T47D (cell line): ENCODE measurements around the gene MESD.
A peak's percentile ranks its signal among the peaks of the same experiment; 100 is the strongest.

ENCODE experiments used
- DNase-seq, 2 experiments: peaks; one replicate each; pipeline versions ENCODE4 v3.0.0 to v3.0.0-alpha.2; 2011 to 2012; ENCODE audit warnings: low read depth in 1 of 2, low spot score in 1 of 2
- JUND ChIP-seq: IDR thresholded peaks from 2 replicates; pipeline ENCODE4 v1.6.1; 2012; ENCODE audit warnings: low read depth
- in situ Hi-C: cut with HindIII; loops from 2 replicates; pipeline ENCODE4 v1.10.0; 2016; ENCODE audit warnings: low sequenced_read_pairs, low pct_unique_long_range_greater_than_20kb

The MESD gene

GRCh38 chr15:80989518-80990478 lies at the start of gene MESD:
Gene MESD, minus strand, starts transcription at chr15:80989819. Its CDS starts 28 bp downstream, at chr15:80989791.
- peak; percentile 84 to 95 for DNase-seq
- in situ Hi-C loops, result no loop called here
- TF ChIP-seq JUND, result no peak

DNA sequence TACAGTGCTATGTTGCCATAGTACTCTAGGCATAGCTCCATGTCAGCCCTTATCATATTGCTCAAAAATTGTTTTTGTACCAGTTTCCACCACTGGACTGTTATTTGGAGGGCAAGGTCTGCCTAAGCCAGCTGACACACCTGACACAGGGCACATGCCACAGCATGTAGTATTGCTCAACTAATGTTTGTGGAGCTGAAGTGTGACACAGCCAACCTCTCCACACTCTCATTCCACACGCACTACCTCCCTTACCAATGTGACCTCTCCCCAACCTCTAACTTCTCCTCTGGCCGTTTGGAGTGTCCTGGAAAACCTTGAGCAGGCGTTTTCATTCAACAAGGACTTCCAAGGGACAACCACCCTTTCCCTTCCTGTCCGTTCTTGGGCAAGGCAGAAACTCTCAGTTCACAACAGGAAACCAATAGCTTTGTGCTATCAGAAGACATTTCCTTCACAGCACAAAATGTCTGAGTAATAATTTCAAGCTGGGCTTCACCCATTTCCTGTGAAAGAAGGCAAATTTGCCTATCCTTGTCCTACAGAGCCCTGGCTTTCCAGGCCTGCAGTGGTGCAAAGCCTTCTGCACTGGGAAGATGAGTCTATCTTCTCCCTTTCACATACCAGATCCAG lies 49.5 kb upstream of the MESD start:
- in situ Hi-C loops, result no loop called here

DNA sequence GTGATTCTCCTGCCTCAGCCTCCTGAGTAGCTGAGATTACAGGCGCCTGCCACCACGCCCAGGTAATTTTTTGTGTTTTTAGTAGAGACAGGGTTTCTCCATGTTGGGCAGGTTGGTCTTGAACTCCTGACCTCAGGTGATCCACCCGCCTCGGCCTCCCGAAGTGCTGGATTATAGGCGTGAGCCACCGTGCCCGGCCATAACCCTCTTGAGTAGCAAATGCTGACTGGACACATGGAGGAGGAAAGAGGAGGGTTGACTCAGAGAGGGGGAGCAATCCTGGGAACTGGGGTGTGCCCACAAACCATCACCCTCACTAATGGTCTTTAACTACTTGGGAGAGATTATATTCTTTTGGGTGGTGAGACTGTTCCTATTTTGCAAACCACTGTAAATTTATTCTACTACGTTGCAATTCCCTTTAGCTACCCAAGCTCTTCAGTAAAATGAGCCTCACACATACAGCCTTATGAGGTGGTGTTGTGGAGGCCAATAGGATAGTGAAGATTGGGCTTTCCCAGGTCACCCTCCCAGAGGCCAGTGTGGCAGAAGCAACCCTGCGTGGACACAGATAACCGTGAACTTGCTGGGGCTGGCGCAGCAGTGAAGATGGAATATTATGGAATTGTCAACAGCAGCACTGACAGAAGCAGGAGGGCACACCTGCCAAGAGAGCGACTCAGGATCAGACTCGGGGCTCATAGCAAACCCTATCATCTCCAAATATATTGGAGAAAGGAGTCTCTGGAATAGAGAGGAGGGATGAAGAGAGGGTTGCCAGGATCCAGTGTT lies 48.5 kb upstream of the MESD start:
- in situ Hi-C loops, result no loop called here
- TF ChIP-seq JUND, result no peak
- no peak for DNase-seq

More for the DNA sequence above, 49.5 kb upstream of the MESD start:
- TF ChIP-seq JUND, result no peak
- DNase-seq, result no peak

GRCh38 chr15:81033508-81033907 lies 43.9 kb upstream of the MESD start:
- no peak for TF ChIP-seq JUND
- DNase-seq, result no peak
- in situ Hi-C loops, result no loop called here

GRCh38 chr15:81032818-81033217 lies 43.2 kb upstream of the MESD start:
- TF ChIP-seq JUND, result peak; percentile 28; the same call in 1 of the 2 replicates
- peak; percentile 27 to 89 for DNase-seq
- in situ Hi-C loops, result no loop called here

GRCh38 chr15:81032355-81032754 lies 42.7 kb upstream of the MESD start:
- DNase-seq, result no peak
- no peak for TF ChIP-seq JUND
- in situ Hi-C loops, result no loop called here

DNA sequence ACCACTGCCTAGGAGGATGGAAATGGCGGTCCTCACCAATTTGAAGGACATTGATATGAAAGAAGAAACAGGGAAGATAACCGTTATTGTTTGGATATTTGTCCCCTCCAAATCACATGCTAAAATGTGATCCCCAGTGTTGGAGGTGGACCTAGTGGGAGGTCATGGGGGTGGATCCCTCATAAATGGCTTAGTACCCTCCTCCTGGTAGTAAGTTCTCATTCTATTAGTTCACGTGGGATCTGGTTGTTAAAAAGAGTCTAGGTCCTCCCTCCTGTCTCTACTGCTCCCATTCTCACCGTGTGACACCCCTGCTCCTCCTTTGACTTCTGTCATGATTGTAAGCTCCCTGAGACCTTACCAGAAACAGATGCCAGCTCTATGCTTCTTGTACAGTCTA lies 41.6 kb upstream of the MESD start:
- DNase-seq, result no peak
- in situ Hi-C loops, result no loop called here
- TF ChIP-seq JUND, result no peak

- TF ChIP-seq JUND, result no peak
- no peak for DNase-seq
- in situ Hi-C loops, result no loop called here
Observed at GRCh38 chr15:81030301-81030750, 40.7 kb upstream of the MESD start.

DNA sequence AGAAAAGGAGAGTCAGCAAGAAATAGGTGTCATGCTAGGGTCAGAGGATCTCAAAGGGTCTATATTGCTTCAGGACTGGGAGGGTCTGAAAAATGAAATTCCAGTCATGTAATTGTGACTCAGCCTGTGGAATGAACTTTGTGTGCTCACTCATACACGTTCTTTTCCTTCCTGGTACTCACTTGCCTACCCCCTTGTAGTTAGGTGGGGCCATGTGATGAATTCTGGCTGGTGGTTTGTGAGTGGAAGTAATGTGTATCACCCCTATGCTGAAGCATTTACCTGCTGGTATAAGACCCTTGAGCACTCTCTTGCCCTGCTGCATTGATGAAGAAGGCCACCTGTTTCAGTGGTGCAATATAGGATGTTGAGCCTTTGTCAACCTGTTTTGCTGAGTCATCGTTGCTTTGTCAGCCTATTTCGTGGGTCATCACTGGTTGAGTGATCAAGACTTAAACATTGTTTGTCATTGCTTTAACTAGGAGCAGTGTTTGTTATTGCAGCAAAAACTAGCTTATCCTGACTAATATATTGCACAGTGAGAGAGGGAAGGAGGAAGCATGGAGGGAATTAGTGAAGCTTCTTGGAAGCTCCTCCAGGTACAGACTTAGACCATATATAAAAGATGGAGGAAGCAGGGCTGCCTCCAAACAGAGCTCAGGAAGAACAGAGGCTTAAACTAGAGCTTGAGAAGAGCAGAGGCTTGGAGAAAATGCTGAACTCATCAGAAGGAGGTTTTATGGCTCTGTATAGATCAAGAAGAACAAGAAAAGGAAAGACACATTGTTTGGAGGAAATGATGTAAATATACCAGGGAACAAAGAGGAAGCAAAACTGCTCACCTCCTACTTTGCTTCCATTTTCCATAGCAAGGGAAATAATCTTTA lies 40.0 kb upstream of the MESD start:
- no peak for TF ChIP-seq JUND
- in situ Hi-C loops, result no loop called here
- peak in 1 of 2 experiments; percentile 16 for DNase-seq

DNA sequence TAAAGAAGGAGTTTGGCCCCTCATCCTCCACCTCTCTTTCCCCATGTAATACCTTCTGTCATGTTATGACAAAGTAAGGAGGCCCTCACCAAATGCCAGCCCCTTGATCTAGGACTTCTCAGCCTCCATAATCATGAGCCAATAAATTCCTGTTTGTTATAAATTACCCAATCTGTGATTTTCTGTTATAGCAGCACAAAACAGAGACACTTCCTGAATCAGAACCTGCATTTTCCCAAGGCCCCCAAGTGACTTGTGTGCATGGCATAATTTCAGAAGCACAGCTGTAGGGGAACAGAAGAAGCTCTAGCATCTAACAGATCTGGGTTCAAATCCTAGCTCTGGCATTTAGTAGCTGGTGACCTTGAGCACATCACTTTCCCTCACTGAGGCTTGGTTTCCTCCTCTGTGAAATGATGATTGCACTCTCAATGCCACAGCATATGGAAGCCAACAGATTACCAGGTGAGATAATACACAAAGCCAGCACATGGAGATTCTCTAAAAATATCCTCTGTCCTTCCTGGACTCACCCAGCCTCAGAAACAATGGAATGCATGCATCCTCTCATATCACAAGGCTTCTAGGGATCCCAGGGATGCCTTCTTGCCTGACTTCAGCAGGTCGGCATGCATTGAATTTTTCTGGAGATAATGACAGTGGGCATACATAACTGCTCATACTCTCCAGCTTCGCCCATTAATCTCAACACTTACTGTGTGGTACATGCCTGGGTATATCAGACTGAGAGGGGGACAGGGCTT lies 37.4 kb upstream of the MESD start:
- TF ChIP-seq JUND, result no peak
- no peak for DNase-seq
- in situ Hi-C loops, result no loop called here
